Activated naive CD4-positive, alpha-beta T cell treated with anti-CD3 and anti-CD28 coated beads, Interleukin-2, amount 50 U/mL, for 24 hours (primary cell): ENCODE data around the gene FHIT.
A peak's percentile ranks its signal among the peaks of the same experiment; 100 is the strongest.

Source experiments
- H3K27ac Mint-ChIP-seq: one replicate; pipeline ENCODE4 v1.8.0; 2021; ENCODE audit warnings: mild to moderate bottlenecking, mixed read lengths
- H3K27me3 Mint-ChIP-seq: one replicate; pipeline ENCODE4 v1.8.0; 2021; ENCODE audit warnings: mixed read lengths
- H3K36me3 Mint-ChIP-seq: one replicate; pipeline ENCODE4 v1.8.0; 2021; ENCODE audit warnings: mixed read lengths
- H3K4me1 Mint-ChIP-seq: one replicate; pipeline ENCODE4 v1.8.0; 2021; ENCODE audit warnings: mixed read lengths
- H3K4me3 Mint-ChIP-seq: one replicate; pipeline ENCODE4 v1.8.0; 2021; ENCODE audit warnings: mild to moderate bottlenecking, mixed read lengths
- H3K9me3 Mint-ChIP-seq: one replicate; pipeline ENCODE4 v1.8.0; 2021; ENCODE audit warnings: mixed read lengths

Gene FHIT

GRCh38 chr3:59878038-59878427 lies 1373.2 kb downstream of the FHIT start:
- Mint-ChIP-seq H3K27me3 (no peaks in the 10 kb centered on the region), H3K4me3 (no peak overlapping the region), H3K9me3 (peaks cover 2% of the 10 kb centered on the region), H3K36me3 (peaks cover 31% of the 10 kb centered on the region), H3K4me1 (peaks cover 88% of the 10 kb centered on the region), H3K27ac (peak overlapping the region; percentile 68)

GRCh38 chr3:59877263-59878037 lies 1373.8 kb downstream of the FHIT start:
- Mint-ChIP-seq H3K27me3 (no peaks in the 10 kb centered on the region), H3K9me3 (peaks cover 5% of the 10 kb centered on the region), H3K4me3 (no peak overlapping the region), H3K27ac (no peak overlapping the region), H3K36me3 (peaks cover 33% of the 10 kb centered on the region), H3K4me1 (peaks cover 88% of the 10 kb centered on the region)

- peaks cover 5% of the 10 kb centered on the region for H3K9me3 Mint-ChIP-seq
- peak overlapping the region; percentile 43 for H3K27ac Mint-ChIP-seq
- H3K4me3 Mint-ChIP-seq: no peak overlapping the region
- peaks cover 33% of the 10 kb centered on the region for H3K36me3 Mint-ChIP-seq
- peaks cover 88% of the 10 kb centered on the region for H3K4me1 Mint-ChIP-seq
- no peaks in the 10 kb centered on the region for H3K27me3 Mint-ChIP-seq
These were observed 1374.7 kb downstream of the FHIT start for GRCh38 chr3:59876533-59877062.

- H3K4me3 Mint-ChIP-seq: peak overlapping the region; percentile 43
These were observed 1377.5 kb downstream of the FHIT start for GRCh38 chr3:59873576-59874230.

GRCh38 chr3:59872128-59872527 lies 1379.1 kb downstream of the FHIT start:
- Mint-ChIP-seq H3K36me3 (peaks cover 26% of the 10 kb centered on the region), H3K27me3 (no peaks in the 10 kb centered on the region), H3K27ac (peak overlapping the region; percentile 73), H3K4me3 (no peak overlapping the region), H3K4me1 (peaks cover 84% of the 10 kb centered on the region), H3K9me3 (peaks cover 5% of the 10 kb centered on the region)

More at GRCh38 chr3:59873576-59874230, 1377.5 kb downstream of the FHIT start:
- H3K4me1 Mint-ChIP-seq: peaks cover 84% of the 10 kb centered on the region
- H3K27ac Mint-ChIP-seq: peak overlapping the region; percentile 67
- H3K9me3 Mint-ChIP-seq: peaks cover 5% of the 10 kb centered on the region
- no peaks in the 10 kb centered on the region for H3K27me3 Mint-ChIP-seq
- peaks cover 32% of the 10 kb centered on the region for H3K36me3 Mint-ChIP-seq

- H3K27me3 Mint-ChIP-seq: no peaks in the 10 kb centered on the region
- H3K4me1 Mint-ChIP-seq: peaks cover 67% of the 10 kb centered on the region
- peaks cover 10% of the 10 kb centered on the region for H3K9me3 Mint-ChIP-seq
- H3K36me3 Mint-ChIP-seq: peaks cover 35% of the 10 kb centered on the region
- H3K27ac Mint-ChIP-seq: peak overlapping the region; percentile 88
- H3K4me3 Mint-ChIP-seq: peak overlapping the region; percentile 11
These were observed 1383.9 kb downstream of the FHIT start for GRCh38 chr3:59867185-59868002.

GRCh38 chr3:59866076-59866475 lies 1385.2 kb downstream of the FHIT start:
- Mint-ChIP-seq H3K4me1 (peaks cover 58% of the 10 kb centered on the region), H3K36me3 (peaks cover 39% of the 10 kb centered on the region), H3K27me3 (no peaks in the 10 kb centered on the region), H3K9me3 (peaks cover 12% of the 10 kb centered on the region), H3K4me3 (peak overlapping the region; percentile 6), H3K27ac (peak overlapping the region; percentile 18)

GRCh38 chr3:59865351-59865750 lies 1385.9 kb downstream of the FHIT start:
- no peak overlapping the region for H3K4me3 Mint-ChIP-seq
- H3K9me3 Mint-ChIP-seq: peaks cover 12% of the 10 kb centered on the region
- peak overlapping the region; percentile 18 for H3K27ac Mint-ChIP-seq
- H3K27me3 Mint-ChIP-seq: no peaks in the 10 kb centered on the region
- H3K36me3 Mint-ChIP-seq: peaks cover 43% of the 10 kb centered on the region
- H3K4me1 Mint-ChIP-seq: peaks cover 58% of the 10 kb centered on the region

- no peaks in the 10 kb centered on the region for H3K27me3 Mint-ChIP-seq
- H3K4me3 Mint-ChIP-seq: no peak overlapping the region
- peaks cover 12% of the 10 kb centered on the region for H3K9me3 Mint-ChIP-seq
- no peak overlapping the region for H3K27ac Mint-ChIP-seq
- H3K36me3 Mint-ChIP-seq: peaks cover 49% of the 10 kb centered on the region
- peaks cover 62% of the 10 kb centered on the region for H3K4me1 Mint-ChIP-seq
These were observed 1388.6 kb downstream of the FHIT start for GRCh38 chr3:59862686-59863085.

- Mint-ChIP-seq H3K4me1 (peaks cover 61% of the 10 kb centered on the region), H3K9me3 (peaks cover 6% of the 10 kb centered on the region), H3K27me3 (no peaks in the 10 kb centered on the region), H3K36me3 (peaks cover 28% of the 10 kb centered on the region), H3K4me3 (peak overlapping the region; percentile 33), H3K27ac (peak overlapping the region; percentile 46)
These were observed 1393.5 kb downstream of the FHIT start for GRCh38 chr3:59857589-59858346.

- Mint-ChIP-seq H3K27me3 (no peaks in the 10 kb centered on the region), H3K27ac (no peak overlapping the region), H3K9me3 (no peaks in the 10 kb centered on the region), H3K4me1 (peaks cover 60% of the 10 kb centered on the region), H3K36me3 (peaks cover 23% of the 10 kb centered on the region), H3K4me3 (no peak overlapping the region)
These were observed 1394.3 kb downstream of the FHIT start for GRCh38 chr3:59856934-59857460.

- Mint-ChIP-seq H3K27ac (no peak overlapping the region), H3K9me3 (no peaks in the 10 kb centered on the region), H3K4me1 (peaks cover 58% of the 10 kb centered on the region), H3K4me3 (no peak overlapping the region), H3K27me3 (no peaks in the 10 kb centered on the region), H3K36me3 (peaks cover 30% of the 10 kb centered on the region)
These were observed 1397.1 kb downstream of the FHIT start for GRCh38 chr3:59854061-59854709.

GRCh38 chr3:59850417-59850816 lies 1400.8 kb downstream of the FHIT start:
- Mint-ChIP-seq H3K27ac (no peak overlapping the region), H3K9me3 (peaks cover 10% of the 10 kb centered on the region), H3K27me3 (no peaks in the 10 kb centered on the region), H3K36me3 (peaks cover 36% of the 10 kb centered on the region), H3K4me3 (no peak overlapping the region), H3K4me1 (peaks cover 57% of the 10 kb centered on the region)

- peak overlapping the region; percentile 13 for H3K27ac Mint-ChIP-seq
- H3K4me1 Mint-ChIP-seq: peaks cover 76% of the 10 kb centered on the region
- H3K27me3 Mint-ChIP-seq: no peaks in the 10 kb centered on the region
- H3K36me3 Mint-ChIP-seq: peaks cover 37% of the 10 kb centered on the region
- H3K4me3 Mint-ChIP-seq: no peak overlapping the region
- H3K9me3 Mint-ChIP-seq: peaks cover 16% of the 10 kb centered on the region
These were observed 1405.9 kb downstream of the FHIT start for GRCh38 chr3:59845386-59845785.
